ENCODE data around the gene SATB2.

SATB2 gene

DNA sequence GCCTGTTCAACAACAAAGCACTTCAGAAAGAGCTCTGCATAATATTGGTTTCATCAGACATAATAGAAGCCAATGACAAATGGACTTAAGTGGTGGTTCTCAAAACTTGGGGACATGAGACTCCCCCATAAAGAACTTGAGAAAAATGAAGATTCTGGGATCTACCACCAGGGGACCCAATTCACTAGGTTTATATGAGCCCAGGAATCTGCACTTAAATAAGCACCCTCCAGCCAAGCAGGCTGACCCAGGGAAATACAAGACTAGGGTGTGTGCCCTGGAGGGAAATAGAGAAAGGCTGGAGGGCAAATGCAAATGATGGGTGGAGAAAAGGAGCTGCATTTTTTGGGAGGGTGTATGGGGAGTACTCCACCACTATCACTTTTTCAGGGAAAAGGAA, 52.5 kb downstream of the SATB2 start:
- no peak for DNase-seq (ENCODE audit: low read depth in 2 of 2)

- DNase-seq (ENCODE audit: low read depth in 2 of 2), result no peak
These were observed 52.9 kb downstream of the SATB2 start for GRCh38 chr2:199404841-199405240.

DNA sequence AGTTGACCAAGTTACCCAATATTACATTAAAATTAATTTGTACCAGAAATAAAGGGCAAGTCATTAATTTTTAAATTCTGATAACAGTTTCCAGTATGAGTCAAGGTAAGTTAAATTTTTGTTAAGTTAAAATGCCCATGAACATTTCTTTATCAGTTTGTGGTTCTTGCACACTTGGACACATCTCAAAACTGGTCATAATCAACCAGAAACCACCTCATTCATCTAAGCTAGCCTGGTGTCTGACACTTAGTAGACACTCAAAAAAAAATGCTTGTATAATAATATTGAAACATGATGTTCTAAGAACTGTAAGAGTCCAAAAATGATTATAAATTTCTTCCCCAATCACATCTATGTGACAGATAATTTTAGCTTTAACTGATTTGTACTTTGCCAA, 62.4 kb downstream of the SATB2 start:
- no peak for DNase-seq (ENCODE audit: low read depth in 2 of 2)

DNA sequence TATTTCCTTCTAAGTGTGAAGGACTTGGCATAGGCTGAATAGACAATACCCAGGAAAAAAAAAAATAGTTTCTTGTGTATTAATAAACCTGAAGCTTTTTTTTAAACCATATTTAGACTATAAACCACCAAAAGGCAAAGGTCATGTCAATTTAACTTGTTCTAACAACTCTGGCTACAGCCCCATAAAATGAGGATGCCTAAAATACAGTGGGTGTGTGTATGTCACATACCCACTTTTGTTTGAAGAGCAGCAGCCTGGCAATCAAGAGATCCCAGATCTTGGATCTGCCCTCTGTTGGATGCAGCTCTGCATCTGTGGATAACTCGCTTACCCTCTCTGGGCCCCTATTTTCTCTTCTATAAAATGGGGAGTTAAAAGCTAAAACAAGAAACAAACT, 65.4 kb downstream of the SATB2 start:
- no peak for DNase-seq (ENCODE audit: low read depth in 2 of 2)

- DNase-seq (ENCODE audit: low read depth in 2 of 2), result no peak
These were observed 68.9 kb downstream of the SATB2 start for GRCh38 chr2:199388728-199389268.

DNA sequence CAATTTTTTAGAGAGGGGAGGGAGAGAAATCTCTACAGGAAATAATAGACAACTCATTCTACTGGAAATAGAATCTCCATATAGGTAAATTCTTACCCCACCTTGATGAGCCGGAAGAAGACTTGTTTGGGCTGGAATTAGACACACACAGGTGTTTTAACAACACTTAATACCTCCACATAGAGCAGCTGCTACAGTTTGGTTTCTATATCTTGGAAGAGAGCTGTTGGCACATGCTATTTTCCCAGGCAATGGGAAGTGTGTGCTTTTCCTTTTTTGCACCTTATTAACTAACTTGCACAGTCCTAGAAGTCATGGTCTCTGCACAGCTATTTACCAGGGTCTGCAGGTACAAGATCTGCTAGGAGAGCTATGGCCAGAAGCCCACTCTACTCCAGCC, 73.7 kb downstream of the SATB2 start:
- no peak for DNase-seq (ENCODE audit: low read depth in 2 of 2)

GRCh38 chr2:199383021-199383420, 74.7 kb downstream of the SATB2 start:
- no peak for DNase-seq (ENCODE audit: low read depth in 2 of 2)

DNA sequence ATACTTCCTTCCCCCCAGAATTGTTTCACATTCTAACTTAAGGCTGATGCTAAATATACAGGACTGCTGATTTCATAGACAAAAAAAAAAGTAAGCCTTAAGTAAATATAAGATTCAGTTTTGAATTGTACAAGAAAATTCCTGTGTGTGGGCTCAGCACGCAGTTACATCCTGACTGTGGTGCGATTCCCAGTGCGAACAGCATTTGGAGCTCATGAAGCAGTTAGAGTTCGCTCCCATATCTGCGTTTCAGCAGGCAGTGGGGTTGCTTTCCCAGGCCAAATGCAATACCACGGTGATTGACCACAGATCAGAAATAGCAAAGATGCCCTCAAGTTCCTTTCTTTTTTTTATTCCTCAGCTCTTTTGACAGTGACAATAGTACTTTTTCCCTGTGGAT, 75.6 kb downstream of the SATB2 start:
- DNase-seq (ENCODE audit: low read depth in 2 of 2), result no peak

GRCh38 chr2:199381531-199381930, 76.2 kb downstream of the SATB2 start:
- DNase-seq (ENCODE audit: low read depth in 2 of 2), result no peak

DNA sequence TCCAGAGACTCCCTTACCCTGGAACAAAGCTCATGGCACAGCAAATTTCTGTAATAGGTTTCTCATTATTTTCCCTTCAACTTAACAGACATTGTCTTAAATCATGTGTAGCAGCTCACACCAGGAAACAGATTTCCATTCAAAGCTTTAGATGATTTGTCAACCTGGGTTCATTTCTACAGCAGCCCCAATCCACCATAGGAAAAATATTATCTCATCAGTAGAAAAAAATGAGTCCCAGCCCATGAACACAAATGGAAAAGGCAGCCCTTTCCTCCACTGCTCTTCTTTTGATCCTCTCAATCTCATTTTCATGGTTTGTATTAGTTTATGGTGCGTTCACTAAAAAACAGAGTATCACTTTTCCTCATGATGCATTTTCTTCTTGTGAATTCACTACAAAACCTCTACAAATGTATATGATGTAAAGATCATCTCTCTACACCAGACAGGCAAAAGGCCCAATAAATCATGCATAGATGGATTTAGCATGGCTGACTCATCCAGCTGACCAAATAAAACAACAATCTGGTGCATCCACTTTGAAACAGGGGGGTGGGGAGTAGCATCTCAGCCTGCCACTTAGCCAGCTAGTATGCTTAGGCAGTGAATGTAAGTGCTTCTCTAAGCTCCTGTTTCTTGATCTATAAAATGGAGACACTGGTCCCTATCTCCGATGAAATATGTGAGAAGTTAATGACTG, 78.6 kb downstream of the SATB2 start:
- no peak for DNase-seq (ENCODE audit: low read depth in 2 of 2)

- DNase-seq (ENCODE audit: low read depth in 2 of 2), result no peak
These were observed 87.5 kb downstream of the SATB2 start for GRCh38 chr2:199370150-199370780.

DNA sequence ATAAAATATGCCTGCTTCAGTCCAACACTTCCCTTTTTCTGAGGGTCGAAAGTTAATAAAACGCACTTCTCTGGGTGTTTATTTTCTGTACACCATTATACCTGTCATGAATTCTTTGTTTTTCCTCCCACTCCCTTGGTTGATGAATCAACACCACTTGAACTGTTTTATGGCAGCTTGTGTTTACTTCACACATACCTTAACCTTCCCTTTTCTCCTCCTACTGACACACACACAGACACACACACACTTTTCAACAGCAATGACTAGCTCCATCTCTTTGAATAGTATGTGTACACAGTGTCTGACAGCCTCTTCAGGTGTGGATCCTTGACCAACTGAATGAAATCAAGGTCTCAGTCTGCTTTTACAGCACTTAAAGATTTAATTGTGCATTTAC, 91.3 kb downstream of the SATB2 start:
- no peak for DNase-seq (ENCODE audit: low read depth in 2 of 2)

- DNase-seq (ENCODE audit: low read depth in 2 of 2), result no peak
These were observed 93.6 kb downstream of the SATB2 start for GRCh38 chr2:199364153-199364552.

DNA sequence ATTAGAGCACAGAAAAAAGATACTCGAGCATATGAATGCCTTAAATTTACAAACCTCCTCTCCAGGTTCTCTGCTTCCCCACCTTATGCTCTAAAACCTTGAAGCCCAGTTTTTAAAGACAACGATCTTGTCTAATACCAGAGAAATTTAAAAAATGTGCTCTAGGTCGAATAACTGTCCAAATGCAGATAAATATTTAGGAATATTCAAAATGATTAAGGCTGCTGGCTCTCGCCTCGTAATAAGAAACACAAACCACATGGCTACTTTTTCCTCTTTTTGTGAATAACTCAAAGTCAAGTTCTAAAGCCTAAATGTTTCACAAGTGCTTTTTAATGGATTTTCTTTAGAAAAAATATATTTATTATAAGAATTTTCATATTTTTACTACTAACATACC, 101.3 kb downstream of the SATB2 start:
- DNase-seq (ENCODE audit: low read depth in 2 of 2), result no peak

DNA sequence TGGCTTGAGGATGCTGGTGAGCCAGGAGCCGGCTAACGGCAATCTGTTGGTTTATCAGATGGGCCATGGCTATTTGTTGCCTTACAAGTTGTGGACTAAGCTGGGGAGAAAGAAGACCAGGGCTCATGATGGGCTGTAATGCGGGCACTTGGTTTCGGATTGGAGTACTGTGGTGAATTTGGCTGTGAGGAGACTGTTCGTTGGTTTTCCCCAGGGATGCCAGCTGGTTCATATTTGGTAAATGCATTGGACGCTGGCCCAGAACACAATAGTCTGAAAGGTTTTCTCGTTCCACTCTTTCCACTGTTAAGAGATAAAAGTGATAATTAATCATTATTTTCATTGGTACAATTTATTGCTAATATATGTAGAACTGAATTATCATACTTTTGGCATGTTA, 108.9 kb downstream of the SATB2 start:
- DNase-seq (ENCODE audit: low read depth in 2 of 2), result no peak

- no peak for DNase-seq (ENCODE audit: low read depth in 2 of 2)
These were observed 113.7 kb downstream of the SATB2 start for GRCh38 chr2:199344012-199344411.

DNA sequence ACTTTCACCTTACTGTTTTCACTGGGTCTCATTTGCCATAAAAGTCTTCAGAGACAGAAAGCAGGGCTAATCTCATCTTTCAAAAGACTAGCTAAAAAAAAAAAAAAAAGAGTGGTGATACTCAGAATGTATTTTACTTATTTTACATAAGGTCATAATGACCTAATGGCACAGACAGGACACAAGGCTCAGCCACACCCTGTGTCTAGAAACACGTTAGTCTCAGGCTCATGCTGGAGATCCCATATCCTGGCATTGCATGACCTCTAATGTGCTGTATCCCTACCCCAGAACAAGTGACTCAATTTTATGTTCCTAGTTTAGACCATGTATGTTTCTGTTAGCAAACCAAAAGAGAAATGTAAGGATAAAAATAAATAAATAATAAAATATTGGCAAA, 115.4 kb downstream of the SATB2 start:
- DNase-seq (ENCODE audit: low read depth in 2 of 2), result no peak

DNA sequence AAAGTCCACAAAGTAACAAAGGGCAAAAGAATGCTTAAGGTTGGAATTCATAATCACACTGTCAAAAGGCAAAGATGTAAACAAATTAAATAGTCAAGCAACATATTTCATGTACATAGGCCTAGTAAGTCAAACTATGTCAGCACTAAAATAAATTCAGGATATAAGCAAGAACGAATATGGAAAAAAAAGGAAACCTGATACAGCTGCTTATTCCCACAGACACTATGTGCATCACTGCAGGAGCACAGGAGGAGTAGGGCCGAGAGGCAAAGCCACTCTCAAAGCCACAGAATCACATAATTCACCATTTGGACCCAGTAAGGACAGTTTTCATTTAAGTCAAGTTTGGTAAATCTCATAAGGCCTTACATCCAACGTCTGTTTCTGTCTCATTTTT, 116.6 kb downstream of the SATB2 start:
- DNase-seq (ENCODE audit: low read depth in 2 of 2), result no peak

DNA sequence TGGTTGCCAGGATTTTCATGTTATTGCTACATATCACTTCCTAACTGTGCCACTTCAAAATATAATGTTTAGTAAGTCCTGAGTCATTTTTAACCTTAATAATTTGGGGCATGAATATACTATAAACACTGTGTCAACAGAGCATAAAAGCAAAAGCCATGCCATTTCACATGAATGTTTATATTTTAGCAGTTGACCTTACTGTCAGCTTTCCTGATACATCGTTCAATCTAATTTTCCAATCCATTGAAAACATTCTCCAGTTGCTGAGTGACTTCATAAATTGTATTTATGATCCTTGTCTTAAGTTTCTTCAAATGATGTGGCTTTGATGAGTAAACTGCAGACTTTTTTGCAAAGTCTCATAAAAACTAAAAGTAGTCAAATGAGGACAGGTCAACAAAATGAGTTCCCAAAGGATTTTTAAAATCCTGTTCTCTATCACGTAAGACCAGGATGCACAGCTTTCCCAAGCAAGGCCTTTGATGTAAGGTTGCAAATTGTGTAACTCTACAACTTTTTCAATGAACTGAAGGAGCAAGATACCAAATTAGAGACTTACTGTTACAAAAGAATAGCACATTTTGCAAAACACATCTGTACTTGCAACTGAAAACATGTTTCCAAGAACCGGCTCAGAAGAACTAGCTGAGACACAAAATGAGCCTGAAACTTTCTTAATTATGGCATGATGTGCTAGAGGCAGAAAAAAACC, 117.7 kb downstream of the SATB2 start:
- DNase-seq (ENCODE audit: low read depth in 2 of 2), result no peak

GRCh38 chr2:199336546-199336945, 121.2 kb downstream of the SATB2 start:
- DNase-seq (ENCODE audit: low read depth in 2 of 2), result no peak

- DNase-seq (ENCODE audit: low read depth in 2 of 2), result no peak
These were observed 122.2 kb downstream of the SATB2 start for GRCh38 chr2:199335502-199335901.

- no peak for DNase-seq (ENCODE audit: low read depth in 2 of 2)
These were observed 128.3 kb downstream of the SATB2 start for GRCh38 chr2:199329466-199329865.

DNA sequence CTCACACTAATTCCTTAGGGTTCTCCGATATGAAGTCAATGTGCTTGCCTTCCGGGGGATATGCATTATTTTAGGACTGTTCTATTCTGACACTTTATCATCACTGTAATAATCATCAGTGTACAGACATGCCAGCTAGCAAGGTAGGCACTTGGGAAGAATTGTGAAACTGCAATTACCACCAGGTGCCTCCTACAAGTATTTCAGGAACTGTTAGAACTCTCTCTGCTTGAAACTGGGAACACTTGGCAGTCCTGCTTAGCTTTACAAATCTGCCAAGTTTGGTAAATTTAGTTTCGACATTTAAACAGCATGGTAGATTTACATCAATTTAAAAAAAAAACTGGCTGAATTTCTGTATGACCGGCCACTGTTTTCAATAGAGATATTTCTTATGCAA, 128.7 kb downstream of the SATB2 start:
- no peak for DNase-seq (ENCODE audit: low read depth in 2 of 2)

All from stimulated activated CD8-positive, alpha-beta memory T cell treated with anti-CD3 and anti-CD28 coated beads, Interleukin-2, amount 100 ng/mL, for 1 hour (primary cell).